Islet of Langerhans (tissue), 1 donor: Measurements from ENCODE around the gene STK10.

ENCODE experiments used
- FAIRE-seq: peaks from one replicate; lab custom pipeline; 2011; peaks lifted over from hg19 to GRCh38; lab: Jason Lieb, UNC

STK10 gene

DNA sequence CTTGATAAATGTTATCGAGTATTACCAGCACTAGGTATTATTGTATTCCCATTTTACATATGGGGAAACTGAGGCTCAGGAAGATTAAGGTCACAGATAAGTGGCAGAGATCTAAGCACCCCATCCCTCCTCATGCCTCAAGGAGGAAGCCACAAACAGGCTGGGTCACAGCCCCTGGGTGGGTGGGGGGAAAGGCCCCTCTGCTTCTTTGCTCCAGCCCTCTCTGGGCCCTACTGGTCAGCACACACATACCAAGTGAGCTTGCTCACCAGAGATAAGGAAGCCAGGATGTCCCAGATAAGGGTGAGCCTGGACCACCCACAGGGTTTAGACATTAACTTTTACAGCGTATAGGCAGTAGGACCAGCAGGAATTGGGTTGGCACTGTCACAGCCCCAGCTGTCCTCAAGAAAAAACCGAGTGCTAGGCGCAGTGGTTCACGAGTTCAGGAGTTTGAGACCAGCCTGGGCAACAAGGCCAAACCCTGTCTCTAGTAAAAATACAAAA is 45.3 kb downstream of the STK10 start:
- no peak for FAIRE-seq

DNA sequence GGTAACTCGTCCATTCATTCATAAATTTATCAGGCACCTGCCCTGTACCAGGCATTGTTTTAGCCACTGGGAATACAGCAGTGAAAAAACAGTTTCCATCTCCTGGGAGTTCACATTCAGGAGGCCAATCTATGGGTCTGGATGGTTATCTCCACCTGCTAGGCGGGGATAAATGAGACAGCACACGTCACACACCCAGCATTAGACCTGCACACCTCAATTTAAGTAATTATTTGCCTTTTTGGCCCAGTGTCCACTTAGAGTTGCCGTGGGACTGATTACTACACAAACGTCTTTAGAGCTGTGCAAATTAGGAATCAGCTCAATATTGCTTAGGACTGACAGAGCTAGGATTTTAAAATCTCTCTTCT is 46.1 kb downstream of the STK10 start:
- FAIRE-seq: peak; percentile 70

DNA sequence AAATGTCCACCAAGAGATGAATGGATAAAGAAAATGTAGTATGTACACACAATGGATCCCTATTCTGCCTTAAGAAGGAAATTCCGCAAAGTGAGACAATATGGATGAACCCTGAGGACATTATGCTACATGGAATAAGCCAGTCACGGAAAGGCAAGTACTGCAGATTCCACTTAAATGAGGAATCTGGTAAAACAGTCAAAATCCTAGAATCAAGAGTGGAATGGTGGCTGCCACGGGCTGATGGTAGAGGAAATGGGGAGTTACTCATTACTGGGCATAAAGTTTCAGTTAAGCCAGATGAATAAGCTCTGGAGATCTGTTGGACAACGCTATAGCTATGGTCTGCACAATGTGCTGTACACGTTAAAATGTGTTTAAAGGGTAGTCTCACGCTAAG is 47.2 kb downstream of the STK10 start:
- FAIRE-seq: no peak

DNA sequence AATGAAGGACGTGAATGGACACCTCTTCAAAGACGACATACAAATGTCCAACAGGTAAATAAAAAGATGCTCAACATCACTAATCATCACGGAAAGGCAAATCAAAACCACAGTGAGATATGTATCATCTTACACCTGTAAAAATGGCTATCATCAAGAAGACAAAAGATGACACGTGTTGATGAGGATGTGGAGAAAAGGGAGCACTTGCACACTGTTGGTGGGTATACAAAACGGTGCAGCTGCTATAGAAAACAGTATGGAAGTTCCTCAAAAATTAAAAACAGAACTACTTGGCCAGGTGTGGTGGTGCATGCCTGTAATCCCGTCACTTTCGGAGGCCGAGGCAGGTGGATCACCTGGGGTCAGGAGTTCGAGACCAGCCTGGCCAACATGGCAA is 47.9 kb downstream of the STK10 start:
- FAIRE-seq: no peak

DNA sequence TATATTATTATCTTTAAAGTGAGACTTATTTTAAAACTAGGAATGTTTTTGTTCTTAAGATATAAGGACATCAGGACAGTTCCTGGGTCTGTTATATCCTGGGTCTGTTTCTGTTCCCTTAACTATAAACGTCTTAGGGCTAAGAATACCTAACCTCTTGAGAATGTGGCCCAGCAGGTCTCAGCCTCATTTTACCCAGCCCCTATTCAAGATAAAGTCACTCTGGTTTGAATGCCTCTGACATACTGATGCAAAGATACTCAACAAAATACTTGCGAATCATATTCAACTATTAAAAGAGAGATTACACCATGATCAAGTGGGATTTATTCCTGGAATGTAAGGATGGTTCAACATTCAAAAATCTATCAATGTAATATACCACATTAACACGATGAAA is 51.0 kb downstream of the STK10 start:
- FAIRE-seq: no peak

DNA sequence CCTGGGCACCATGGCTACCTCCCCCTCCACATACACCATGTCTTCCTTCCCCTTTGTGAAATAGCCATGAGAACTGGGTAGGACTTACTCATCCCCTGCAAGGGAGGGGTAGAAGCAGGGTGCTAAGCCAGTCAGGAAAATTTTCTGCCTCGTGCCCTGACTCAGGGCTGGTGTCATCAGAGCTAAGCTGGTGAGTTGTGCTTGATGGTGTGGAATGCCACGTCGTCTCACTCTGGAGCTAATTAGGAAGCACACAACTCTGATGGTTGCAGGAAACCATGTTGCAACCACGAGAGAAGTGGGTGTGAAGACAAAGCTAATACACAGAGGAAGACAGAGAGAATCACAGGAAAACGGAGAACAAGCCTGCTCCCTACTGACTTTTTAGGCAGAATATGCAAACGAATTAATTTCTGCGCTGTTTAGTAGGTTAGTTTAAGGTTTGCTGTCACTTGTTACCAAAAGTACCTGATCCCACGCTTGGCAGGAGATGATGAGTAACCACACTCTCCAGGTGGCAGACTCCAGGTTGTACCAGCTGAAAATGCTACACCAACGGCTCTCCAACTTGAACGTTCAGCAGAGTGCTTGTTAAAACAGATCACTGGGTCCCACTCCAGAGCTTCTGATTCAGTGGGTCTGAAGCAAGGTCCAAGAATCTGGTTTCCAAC is 54.5 kb downstream of the STK10 start:
- FAIRE-seq: no peak

DNA sequence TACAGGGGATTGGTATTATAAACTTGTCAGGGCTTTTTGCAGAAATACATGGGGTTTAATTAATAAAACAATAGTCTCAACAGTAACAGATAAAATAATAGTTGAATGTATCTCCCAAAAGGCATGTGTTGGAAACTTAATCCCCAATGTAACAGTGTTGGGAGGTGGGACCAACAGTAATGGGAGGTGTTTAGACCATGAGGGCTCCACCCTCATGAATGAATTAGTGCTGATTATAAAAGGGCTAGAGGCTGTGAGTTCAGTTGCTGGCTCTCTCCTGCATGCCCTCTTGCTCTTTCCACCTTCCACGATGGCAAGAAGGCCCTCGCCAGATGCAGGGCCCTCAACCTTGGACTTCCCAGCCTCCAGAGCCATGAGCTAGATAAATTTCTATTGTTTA is 56.3 kb downstream of the STK10 start:
- FAIRE-seq: no peak

DNA sequence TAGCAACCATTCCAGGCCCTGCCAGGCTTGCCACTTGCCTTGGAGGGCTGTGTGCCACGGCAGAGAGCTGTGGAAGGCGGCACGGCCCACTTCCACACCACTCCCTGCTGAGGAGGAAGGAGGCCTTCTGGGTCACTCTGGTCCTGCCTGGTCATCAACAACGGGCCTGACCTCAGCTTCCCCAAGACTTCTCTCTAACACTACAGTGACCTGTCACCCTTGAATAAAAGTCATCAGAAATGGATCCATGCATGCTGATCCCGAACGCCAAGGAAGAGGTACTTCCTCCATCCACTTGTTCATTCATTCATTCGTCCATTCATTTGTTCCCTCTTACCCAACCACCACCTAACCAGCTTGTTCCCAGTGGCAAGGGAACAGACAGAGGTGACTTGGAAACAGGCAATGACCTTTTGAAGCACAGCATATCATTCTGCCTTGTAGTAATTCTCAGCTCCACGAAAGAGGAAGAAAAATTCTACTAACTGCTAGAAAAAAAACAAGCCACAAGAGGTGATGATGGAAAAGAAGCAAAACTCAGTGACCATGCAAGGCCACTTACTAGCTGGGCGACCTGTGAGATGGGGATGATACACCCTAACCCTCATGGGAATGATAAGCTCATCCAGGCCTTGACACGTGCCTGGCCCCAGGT is 58.6 kb downstream of the STK10 start:
- FAIRE-seq: no peak

DNA sequence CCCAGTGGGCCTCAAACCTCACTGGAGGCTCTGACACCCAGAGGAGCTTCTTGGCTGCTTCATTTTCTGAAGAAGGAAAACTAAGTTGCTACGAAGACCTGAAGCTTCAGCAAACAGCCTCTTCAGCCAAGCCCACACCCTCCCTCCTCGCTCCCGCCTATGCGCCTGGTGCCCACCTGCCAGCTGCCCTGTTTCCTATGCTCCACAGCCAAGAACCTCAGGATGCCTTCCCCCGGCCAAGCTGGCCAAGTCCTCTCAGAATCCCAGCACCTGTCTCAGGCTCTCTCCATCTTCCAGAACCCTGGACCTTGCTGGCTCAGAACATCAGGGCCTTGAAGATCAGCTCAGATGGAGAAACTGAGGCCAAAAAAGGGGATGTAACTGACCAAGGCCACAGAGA is 60.4 kb downstream of the STK10 start:
- FAIRE-seq: no peak

DNA sequence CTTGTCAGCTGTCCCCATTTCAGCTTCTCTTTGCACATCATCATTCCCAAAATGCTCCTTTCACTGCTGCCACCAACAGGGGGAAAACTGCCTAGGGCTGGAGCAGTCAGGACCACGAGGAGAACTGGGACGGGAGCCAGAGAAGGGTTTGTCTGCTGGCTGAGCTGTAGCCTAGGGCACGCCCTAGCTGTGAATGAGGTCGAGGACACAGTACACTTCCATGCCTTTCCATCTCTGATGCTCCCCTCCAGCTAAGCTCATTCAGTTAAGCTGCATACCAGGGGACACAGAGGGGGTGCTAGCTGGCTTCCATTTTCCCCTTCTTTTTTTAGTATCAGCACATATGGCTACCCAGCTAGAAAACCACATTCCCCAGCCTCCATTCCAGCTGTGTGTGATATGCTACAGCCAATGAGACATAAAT is 64.7 kb downstream of the STK10 start:
- FAIRE-seq: no peak

DNA sequence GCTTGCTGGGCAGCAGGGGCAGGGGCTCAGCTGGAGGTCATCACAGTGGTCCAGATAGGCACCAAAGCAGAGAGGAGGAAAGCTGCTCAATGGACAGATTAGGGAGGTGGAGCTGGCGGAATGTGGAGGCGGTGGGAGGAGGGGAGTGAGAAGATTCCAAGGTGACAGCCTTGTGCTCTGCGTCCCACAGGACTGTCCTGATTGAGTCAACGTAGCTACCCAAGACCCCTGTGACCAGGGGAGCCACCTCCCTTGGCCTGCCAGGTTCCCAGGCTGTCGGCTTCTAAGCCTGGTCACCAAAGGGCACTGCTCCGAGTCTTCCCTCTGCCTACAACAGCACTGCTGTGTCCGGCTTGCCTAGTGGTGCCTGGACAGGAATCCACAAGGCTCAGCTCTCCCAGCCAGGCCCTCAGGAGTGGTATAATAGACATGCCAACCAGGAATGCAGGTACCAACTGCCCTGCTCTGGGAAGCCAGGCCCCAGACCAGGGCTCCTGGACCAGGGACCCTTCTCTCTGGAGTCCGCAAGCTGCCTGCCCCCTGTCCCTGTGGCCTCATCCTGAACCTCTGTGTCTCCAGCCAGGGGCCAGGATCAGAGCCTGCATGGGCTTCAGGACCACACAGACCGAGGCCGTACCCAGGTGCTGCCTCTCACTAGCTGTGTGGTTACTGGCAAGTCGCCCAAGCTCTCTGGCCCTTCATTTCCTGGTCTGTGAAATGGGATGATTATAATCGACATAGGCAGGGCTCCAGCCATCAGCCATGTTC is 67.9 kb downstream of the STK10 start:
- FAIRE-seq: no peak

DNA sequence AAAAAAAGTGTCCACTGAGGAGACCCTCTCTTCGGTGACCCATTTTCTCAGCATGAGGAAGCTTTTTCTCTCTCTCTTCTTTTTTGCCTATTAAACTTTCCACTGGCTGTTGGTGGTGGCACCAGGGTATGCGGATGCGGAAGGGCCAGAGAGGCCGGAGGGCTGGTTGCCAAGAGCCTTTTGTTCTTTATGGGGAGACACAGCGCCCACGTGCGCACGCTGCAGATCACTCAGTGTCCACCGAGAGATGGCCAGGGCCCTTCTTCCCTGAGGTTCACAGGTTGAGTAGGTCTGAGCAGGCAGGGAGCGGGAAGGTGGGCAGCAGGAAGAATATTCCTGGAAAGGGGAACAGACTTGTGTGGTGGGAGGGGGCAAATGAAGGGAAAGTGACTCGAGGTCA is 69.1 kb downstream of the STK10 start:
- no peak for FAIRE-seq

DNA sequence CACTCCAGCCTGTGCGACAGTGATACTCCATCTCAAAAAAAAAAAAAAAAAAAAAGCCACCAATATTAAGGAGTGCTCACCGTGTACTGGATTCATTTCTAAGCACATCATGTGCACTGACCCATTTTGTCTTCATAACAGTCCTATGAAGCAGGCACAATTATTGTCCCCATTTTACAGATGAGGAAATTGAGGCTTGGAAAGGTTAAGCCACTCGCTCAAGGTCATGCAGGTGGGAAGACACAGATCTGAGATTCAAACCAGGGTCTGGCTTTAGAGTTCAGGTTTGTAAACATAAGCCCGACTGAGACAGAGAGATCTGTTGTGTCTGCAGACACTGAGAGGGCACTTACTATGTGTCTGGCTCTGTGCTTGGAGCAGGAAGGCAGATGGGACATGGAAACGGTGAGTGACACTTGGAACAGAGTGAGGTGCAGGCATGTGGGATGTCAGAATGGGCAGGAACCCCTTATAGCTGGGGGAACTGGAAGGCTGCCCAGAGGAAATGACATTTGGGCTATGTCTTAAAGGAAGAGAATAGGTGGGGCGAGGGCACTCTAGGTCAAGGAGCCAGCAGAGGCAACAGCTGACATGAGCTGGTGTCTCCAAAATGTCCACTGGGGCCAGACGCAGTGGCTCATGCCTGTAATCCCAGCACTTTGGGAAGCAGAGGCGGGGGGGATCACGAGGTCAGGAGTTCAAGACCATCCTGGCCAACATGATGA is 69.9 kb downstream of the STK10 start:
- no peak for FAIRE-seq

DNA sequence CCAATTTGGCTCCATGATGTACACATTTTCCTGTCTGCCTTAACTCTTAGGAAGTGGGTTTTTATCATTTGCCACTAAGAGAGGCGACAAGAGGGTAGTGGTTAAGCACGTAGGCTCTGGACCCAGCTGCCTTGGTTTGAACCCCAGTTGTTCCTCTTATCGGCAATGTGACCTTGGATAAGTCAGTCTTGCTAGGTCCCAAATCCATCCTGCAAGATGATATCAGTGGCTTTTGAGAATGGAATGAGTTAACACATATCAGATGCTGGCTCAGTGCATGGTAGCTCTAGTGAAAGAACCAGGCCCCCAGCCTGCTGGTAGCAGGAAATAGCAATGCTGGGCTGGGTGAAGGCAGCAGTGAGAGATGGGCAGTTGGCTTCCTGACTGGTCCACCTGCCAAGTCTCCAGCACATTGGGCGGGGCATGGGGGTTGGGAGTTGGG is 72.5 kb downstream of the STK10 start:
- no peak for FAIRE-seq

DNA sequence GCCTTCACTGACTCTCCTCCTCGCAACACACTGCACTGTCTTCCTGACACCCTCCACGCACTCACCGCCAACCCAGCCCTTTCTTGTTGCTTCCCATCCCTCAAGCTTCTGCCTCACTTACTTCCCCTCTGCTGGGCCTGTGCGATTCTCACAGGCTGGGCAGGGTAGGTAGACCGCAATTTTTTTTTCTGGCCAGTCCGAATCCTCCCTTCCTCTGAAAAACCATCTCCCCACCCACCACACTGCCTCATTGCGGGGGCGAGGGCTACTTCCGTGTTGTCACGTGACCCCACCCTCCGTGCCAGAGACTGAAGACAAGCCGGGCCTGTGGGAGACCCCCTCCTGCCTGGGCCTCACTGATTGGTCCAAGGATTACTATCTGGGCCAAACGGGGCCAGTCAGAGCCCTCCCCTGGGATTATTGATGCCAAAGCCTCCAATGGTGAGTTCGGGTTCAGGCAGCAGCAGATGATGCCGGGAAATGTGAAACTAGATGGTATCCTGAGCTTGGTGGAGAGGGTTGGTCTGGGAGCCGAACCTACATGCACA is 73.1 kb downstream of the STK10 start:
- no peak for FAIRE-seq

DNA sequence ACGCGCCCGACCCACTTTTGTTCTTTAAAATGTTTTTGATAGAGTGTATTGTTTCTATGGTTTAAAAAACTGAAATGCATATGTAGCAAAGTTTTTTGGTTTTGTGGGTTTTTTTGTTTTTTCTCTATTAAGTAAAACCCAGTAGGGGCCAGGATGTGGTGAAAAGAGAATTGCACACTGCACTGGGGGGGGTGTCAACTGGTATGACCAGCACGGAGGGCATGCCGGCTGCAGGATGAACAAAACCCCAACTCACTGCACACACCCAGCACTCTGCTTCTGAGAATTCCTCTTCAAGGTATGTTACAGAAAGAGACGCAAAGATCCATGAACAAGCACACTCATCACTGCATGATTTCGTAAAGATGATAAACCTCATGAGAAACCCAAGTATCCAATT is 75.0 kb downstream of the STK10 start:
- no peak for FAIRE-seq

DNA sequence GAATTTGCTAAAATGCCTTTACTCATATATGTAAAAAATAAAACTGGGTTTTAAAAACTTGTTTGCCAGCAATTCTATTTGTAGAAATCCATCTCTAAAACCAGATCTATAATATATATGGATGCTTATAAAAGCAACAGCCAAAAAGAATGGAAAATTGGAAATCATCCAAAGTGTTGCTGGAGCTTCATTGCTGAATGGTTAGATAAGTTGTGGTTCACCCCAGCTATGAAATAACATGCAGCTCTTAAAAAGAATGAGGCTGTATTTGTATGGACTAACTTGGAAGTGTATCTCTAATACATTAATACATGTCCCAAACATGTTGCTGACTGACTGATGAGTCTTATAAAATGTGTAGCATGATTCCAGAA is 76.2 kb downstream of the STK10 start:
- FAIRE-seq: no peak

DNA sequence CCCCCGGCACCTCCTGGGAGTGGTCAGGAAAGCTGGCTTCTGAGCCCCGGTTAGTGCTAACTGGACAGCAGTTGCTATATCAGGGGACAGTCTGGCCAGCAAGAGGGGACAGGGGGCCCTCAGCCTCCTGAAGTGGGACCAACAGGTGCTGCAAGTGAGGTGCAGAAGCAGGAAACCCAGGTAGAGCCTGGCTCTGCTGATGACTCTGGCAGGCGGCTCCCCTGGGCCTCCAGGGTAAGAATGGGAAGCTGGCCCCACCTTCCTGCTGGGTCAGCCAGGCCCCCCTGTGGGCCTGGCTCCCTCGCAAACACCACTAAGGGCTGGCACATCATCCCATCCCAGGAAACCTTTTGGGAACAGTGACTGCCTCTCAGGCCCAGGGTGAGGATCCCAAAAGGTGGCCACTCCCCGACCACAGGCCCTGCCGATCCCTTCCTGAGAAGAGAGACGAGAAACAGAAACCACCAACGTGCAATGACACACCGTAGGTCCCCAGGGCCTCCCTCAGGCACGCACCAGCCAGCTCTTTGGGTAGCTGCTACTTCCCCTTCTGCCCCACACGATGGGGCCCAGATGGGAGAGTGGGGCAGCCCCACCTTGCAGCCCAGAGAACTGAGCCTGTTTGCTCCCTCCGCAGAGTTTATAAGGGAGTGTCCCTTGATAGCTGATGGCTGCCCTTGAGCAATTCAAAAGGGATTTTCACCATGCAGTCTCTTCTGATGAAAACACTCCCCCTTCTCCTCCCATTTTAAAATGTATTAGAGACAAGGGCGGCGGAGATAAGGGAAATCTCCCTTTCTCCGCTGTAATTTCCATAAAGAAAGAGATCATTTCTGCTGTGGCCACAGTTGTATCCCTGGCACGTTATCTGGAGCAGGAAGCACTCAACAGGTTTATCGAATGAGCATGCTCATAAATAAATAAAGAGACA is 76.8 kb downstream of the STK10 start:
- no peak for FAIRE-seq

DNA sequence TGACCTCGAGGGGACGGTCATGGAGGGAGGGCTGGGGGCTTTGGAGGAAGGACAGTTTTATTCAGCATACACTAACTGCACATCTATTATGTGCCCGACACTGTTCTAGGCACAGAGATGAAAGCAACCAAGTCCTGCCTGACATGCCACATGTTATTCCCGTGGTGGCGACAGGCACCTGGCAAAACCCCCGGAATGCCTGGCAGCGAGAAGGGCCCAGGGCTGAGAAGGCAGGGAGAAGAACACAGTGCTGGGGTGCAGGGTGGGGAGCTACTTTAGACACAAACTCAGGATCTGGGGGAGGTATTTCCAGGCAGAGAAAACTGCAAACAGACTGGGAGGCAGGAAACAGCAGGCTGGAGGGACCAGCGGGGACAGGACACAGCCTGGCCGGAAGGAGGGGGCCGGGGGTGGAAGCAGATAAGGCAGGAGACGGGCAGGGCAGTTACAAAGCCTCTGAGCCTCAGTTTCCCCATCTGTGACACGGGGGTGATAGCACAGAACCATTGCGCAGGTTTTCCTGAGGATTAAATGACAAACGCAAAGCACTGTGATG is 77.7 kb downstream of the STK10 start:
- no peak for FAIRE-seq

DNA sequence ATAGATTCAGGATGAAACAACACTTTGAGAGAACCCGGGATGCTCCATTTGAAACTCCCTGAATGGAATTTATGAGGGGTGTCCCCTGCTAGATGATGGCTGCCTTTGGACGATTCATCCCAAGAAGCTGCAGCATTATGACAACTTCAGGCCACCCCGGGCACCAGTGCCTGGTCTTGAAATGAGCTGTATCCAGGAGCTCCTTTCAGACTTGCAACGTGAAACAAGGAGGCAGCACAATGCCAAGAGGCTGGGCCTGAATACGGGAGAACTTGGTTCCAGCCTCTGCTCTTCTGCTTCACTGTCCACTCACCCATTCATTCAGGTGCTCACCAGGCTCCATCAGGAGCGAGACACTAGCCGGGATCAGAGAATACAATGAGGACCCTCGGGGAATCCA is 78.3 kb downstream of the STK10 start:
- FAIRE-seq: no peak

DNA sequence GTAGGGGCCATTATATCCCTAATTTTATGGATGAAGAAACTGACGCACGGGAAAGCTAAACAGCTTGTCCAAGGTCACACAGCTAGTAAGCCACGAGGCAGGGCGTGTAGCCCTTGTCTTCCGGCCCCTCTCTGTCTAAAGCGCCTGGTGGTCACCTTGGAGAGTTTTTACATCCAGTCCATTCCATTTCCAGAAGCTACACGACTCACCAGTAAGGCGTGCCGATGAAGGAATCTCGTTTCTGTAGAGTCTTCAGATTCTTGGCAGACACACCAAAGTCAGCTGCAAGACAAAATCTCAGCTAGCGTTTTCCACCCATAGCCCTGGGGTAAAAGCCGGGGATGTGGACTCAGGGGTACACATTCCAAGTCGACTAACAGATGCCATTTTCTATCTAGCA is 80.5 kb downstream of the STK10 start:
- FAIRE-seq: no peak
